AG10803 (cell line): ENCODE measurements around the gene NCKAP1.

Source experiments
- DNase-seq: peaks from one replicate; pipeline ENCODE4 v3.0.0; 2010; ENCODE audit warnings: low read depth
- H3K4me3 ChIP-seq: 2 replicates; pipeline ENCODE4 v1.5.1; 2011; ENCODE audit warnings: mild to moderate bottlenecking, low read length, control low read depth
- CTCF ChIP-seq: conservative IDR thresholded peaks from 2 replicates; pipeline ENCODE4 v1.5.1; 2011; ENCODE audit warnings: mild to moderate bottlenecking, low read length, control low read depth, inconsistent platforms

The NCKAP1 gene

GRCh38 chr2:183035954-183036669 is 2.1 kb downstream of the NCKAP1 start:
- DNase-seq = no peak
- peak overlapping the region; percentile 81 for H3K4me3 ChIP-seq
- no peak for TF ChIP-seq CTCF

GRCh38 chr2:183035298-183035953 is 2.8 kb downstream of the NCKAP1 start:
- H3K4me3 ChIP-seq = peak overlapping the region; percentile 81
- TF ChIP-seq CTCF = no peak
- DNase-seq = peak; percentile 78

GRCh38 chr2:183034806-183035205 is 3.5 kb downstream of the NCKAP1 start:
- peak; percentile 57 for DNase-seq
- no peak overlapping the region for H3K4me3 ChIP-seq
- TF ChIP-seq CTCF = no peak

- no peak for TF ChIP-seq CTCF
- no peak for DNase-seq
- no peak overlapping the region for H3K4me3 ChIP-seq
Measured at GRCh38 chr2:183033951-183034350, 4.3 kb downstream of the NCKAP1 start.

- DNase-seq = no peak
- no peak overlapping the region for H3K4me3 ChIP-seq
- TF ChIP-seq CTCF = no peak
Measured at GRCh38 chr2:183031911-183032794, 6.1 kb downstream of the NCKAP1 start.

- TF ChIP-seq CTCF = no peak
- peak; percentile 67 for DNase-seq
- no peak overlapping the region for H3K4me3 ChIP-seq
Measured at GRCh38 chr2:183029219-183029618, 9.0 kb downstream of the NCKAP1 start.
